H1 (cell line): ENCODE data around the gene DRD1.

ENCODE experiments used
- JUN ChIP-seq: IDR thresholded peaks from 2 replicates; pipeline ENCODE4 v1.6.1; 2011; ENCODE audit warnings: low read depth, mild to moderate bottlenecking, improper control_type of control experiment, low read length
- POLR2AphosphoS5 ChIP-seq: IDR thresholded peaks from 2 replicates; pipeline ENCODE4 v1.6.1; 2011; ENCODE audit warnings: low read depth, low read length
- TF ChIP-seq, protein P1 (sequence below), 3 experiments: IDR thresholded peaks; 1 replicate in 2 of 3; 2 replicates in 1 of 3; pipeline versions ENCODE4 v1.5.1 to v1.6.1; 2011; ENCODE audit warnings: low read length in 3 of 3, mild to moderate bottlenecking in 3 of 3, inconsistent platforms in 2 of 3, low read depth in 1 of 3, moderate library complexity in 1 of 3; ENCODE audit not compliant: insufficient read depth in 1 of 3; ENCODE audit errors: control extremely low read depth in 1 of 3

DNA sequence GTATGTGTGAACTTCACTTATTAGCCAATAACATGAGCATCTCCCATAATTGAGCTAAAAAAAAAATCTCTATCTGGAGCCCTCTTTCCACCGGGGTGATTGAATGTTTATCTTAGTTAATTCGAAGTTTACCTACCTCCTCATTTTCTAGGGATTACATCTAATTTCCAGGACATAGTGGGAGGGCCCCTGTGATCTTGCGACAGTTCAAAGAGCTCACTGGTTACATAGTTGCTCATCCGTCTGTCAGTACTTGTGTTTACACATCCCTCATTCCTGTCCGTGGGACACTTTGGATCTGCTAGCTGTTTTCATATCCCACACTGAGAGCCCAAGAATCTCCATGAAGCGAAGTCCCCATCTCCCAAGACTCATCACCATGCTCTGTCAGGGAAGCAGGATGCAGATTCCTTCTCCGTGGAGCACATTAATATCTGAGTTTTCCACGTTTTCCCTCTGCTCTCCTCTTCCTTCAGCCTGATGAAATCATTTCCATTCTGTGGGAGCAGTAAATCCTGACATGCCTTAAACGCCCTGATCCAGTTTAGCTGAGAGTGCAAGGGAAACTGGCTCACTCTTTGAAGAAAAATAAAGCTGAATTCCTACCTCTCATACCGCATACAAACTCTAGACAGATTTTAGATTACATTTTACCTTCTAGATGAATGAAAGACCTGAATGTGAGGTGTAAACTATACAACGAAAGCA lies 24.2 kb upstream of the DRD1 start:
- no peak for TF ChIP-seq JUN
- TF ChIP-seq, protein P1, sequence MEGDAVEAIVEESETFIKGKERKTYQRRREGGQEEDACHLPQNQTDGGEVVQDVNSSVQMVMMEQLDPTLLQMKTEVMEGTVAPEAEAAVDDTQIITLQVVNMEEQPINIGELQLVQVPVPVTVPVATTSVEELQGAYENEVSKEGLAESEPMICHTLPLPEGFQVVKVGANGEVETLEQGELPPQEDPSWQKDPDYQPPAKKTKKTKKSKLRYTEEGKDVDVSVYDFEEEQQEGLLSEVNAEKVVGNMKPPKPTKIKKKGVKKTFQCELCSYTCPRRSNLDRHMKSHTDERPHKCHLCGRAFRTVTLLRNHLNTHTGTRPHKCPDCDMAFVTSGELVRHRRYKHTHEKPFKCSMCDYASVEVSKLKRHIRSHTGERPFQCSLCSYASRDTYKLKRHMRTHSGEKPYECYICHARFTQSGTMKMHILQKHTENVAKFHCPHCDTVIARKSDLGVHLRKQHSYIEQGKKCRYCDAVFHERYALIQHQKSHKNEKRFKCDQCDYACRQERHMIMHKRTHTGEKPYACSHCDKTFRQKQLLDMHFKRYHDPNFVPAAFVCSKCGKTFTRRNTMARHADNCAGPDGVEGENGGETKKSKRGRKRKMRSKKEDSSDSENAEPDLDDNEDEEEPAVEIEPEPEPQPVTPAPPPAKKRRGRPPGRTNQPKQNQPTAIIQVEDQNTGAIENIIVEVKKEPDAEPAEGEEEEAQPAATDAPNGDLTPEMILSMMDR (IDR thresholded peaks at IDR 0.05; ENCODE audit: control extremely low read depth in 1 of 3, insufficient read depth in 1 of 3, low read depth in 1 of 3, low read length in 3 of 3), result no peak
- no peak for TF ChIP-seq POLR2AphosphoS5
